ACHN (cell line): Measurements from ENCODE around the gene PRR5.
A peak's percentile ranks its signal among the peaks of the same experiment; 100 is the strongest.
"Not testable (repeated sequence)": the region's sequence is repeated elsewhere in the genome, so short reads cannot be mapped to it uniquely, and the experiment has no call there.

ENCODE experiments used
- DNase-seq: peaks from one replicate; pipeline ENCODE4 v3.0.0-alpha.2; 2015
- in situ Hi-C: cut with HindIII; loops from 2 replicates; pipeline ENCODE4 v1.10.0; 2017; ENCODE audit warnings: low sequenced_read_pairs, low pct_ligation_motif_present, low pct_unique_long_range_greater_than_20kb

Gene PRR5

GRCh38 chr22:44670220-44670988 is 31.6 kb upstream of the PRR5 start:
- DNase-seq, result no peak
- in situ Hi-C loops, result no loop called here

DNA sequence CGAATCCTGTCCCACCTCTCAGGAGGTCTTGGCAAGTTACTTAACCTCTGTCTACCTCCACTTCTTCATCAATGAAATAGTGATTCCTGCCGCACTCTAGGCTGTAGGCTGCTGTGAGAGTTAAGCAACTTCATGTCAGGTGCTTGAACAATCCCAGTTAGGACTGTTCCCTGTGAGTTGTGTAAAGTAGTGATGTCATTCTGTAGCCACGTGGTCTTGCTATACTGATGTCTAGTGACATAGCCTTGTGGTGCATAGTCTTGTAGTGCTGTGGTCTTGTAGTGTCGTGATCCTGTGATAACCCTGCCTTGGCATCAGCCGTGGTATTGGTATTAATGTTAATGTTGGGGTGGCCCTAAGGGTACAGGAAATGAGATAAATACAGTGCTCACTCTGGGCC is 30.3 kb upstream of the PRR5 start:
- no peak for DNase-seq
- in situ Hi-C loops, result no loop called here

- DNase-seq, result no peak
- in situ Hi-C loops, result no loop called here
Observed at GRCh38 chr22:44672632-44673031, 29.4 kb upstream of the PRR5 start.

DNA sequence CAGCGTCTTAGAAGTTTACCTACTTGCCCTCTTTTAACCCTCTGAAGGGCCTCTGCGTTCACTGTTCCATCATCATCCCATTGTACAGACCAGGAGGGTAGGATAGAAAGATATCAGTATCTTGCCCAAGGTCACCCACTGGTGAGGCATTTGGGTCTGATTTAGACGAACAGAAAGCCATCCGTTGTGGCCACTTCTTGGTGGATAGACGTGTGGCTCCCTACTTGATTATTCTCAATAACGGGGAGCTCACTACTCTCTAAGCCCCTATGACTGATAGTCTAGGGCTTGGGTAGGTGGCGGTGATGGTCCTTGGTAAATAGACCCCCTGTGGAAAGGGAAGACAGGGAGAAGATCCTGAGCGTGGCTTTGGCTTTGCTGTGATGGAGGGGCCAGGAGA is 28.6 kb upstream of the PRR5 start:
- no peak for DNase-seq
- in situ Hi-C loops, result no loop called here

GRCh38 chr22:44676066-44676440 is 26.0 kb upstream of the PRR5 start:
- in situ Hi-C loops, DNase-seq: not testable (repeated sequence)

GRCh38 chr22:44676441-44677352 is 25.3 kb upstream of the PRR5 start:
- peak; percentile 56 for DNase-seq

DNA sequence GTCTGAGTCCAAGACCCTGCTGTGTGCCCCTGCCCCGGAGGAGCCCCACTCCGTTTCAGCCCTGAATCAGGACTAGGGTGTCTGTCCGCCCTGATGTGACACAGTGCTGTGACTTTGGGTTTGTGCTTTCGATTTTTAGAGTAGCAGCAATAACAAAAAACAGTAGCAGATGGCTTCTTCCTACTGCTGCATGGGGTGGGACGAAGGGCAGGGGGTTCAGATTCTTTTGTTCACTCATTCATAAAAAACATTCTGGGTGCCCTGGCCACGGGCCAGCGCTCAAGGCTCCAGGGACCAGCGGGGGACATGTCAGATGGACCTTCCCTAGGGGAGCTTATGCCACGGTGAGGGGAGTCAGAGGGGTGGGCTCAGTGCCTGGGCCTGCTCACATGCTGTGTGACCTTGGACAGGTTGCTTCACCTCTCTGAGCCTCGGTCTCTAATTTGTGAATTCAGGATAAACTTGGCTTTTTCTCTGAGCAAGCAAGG is 24.6 kb upstream of the PRR5 start:
- in situ Hi-C loops, result no loop called here
- DNase-seq, result no peak

More at GRCh38 chr22:44676441-44677352, 25.3 kb upstream of the PRR5 start:
- in situ Hi-C loops, result no loop called here

- in situ Hi-C loops, result no loop called here
- no peak for DNase-seq
Observed at GRCh38 chr22:44677871-44678555, 24.0 kb upstream of the PRR5 start.

DNA sequence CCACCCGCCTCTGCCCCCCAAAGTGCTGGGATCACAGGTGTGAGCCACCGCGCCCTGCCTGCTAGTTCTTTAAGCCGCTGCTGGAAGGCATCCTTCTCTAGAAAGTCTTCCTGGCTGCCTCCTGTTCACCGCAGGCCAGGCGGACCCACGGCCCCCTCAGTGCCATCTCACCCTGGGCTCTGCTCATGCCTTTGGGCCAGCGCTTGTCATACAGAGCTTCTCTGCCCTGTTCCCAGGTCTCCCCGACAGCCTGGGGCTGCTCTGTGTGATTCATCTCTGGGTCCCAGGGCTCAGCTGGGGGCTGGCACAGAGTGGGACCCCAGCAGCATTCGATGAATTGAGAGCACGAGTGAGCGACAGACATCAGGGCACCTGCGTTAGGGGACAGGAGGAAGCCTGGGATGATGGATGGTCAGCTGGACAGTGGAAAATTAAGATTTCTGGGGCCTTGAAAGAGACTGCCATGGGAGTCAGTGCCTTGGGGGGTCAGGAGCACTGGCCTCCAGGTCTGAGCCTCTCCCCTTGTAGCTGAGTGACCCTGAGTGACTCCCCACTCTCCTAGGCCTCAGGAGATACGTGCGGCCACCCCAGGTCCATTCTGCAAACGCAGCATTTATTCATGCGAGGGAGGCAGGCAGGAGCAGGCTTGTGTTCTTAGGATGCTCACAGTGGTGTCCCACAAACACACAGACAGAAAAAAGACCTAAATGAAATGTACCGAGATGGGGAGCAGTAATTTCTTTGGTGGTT is 23.3 kb upstream of the PRR5 start:
- in situ Hi-C loops, result no loop called here
- DNase-seq, result no peak

DNA sequence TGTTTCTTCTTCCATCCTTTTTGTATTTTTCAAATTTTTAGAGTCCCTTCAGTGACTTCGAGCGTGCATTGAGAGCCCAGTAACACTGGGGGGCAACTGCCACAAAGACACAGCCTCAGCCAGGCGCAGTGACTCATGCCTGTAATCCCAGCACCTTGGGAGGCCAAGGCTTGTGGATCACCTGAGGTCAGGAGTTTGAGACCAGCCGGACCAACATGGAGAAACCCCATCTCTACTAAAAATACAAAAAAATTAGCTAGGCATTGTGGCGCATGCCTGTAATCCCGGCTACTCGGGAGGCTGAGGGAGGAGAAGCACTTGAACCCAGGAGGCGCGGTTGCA is 22.7 kb upstream of the PRR5 start:
- in situ Hi-C loops, DNase-seq: not testable (repeated sequence)

DNA sequence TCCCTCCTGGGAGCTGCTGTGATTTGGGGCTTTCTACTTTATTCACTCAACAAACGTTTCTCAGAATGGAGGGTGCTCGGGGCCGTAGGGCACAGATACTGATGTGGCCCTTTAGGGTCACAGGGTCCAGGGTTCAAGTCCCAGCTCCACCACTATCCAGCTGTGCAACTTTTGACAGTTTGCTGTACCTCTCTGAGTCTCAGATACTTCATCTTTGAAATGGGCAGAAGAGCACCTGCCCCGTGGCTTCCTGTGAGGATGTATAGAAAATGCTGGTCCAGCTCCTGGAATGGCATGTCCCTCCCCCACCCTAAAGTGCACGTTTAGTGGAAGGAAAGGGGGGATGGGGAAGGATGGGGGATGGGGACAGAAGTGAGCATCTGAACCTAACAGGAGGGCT is 21.9 kb upstream of the PRR5 start:
- in situ Hi-C loops, result no loop called here

DNA sequence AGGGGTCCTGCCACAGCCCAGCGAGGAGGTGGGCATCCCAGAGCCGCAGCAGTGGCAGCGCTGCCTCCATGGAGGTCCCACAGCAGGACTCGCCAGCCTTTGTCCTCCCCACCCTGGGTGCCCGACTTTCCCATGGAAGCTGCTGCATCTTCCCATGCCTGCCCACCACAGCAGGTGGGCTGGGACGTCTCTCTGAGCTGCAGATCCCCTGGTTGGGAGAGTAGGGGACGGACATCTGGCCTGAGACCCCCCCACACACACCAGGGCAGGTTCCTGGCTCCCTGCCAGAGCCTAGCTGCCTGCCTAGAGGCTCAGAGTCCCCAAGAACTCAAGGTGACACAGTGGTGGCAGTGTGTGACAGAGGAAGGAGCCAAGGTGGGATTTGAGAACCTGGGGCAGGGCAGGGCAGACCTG is 21.5 kb upstream of the PRR5 start:
- DNase-seq, result no peak
- in situ Hi-C loops, result no loop called here

More for the DNA sequence above, 21.9 kb upstream of the PRR5 start:
- DNase-seq, result no peak

GRCh38 chr22:44682556-44683168 is 19.3 kb upstream of the PRR5 start:
- in situ Hi-C loops, result no loop called here
- no peak for DNase-seq

- in situ Hi-C loops, result no loop called here
- no peak for DNase-seq
Observed at GRCh38 chr22:44683237-44683636, 18.8 kb upstream of the PRR5 start.

DNA sequence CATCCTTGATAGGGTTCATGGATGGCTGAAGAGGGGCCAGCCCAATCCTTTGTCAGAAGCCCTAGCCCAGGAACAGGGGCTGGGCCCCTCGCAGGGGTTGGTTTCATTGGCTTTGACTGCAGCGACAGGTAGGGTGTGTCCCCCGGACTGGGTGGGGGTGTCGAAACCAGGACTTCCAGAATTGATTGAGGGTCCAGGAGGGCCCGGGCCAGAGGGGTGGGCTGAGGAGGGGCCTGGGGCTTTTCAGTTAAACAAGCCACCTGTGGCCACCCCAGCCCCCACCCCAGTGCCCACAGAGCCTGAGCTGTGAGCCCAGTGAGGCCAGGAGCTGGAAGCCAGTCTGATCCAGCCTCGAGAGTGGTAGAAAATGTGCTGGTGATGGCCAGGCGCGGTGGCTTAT is 18.1 kb upstream of the PRR5 start:
- in situ Hi-C loops, result no loop called here
- no peak for DNase-seq

DNA sequence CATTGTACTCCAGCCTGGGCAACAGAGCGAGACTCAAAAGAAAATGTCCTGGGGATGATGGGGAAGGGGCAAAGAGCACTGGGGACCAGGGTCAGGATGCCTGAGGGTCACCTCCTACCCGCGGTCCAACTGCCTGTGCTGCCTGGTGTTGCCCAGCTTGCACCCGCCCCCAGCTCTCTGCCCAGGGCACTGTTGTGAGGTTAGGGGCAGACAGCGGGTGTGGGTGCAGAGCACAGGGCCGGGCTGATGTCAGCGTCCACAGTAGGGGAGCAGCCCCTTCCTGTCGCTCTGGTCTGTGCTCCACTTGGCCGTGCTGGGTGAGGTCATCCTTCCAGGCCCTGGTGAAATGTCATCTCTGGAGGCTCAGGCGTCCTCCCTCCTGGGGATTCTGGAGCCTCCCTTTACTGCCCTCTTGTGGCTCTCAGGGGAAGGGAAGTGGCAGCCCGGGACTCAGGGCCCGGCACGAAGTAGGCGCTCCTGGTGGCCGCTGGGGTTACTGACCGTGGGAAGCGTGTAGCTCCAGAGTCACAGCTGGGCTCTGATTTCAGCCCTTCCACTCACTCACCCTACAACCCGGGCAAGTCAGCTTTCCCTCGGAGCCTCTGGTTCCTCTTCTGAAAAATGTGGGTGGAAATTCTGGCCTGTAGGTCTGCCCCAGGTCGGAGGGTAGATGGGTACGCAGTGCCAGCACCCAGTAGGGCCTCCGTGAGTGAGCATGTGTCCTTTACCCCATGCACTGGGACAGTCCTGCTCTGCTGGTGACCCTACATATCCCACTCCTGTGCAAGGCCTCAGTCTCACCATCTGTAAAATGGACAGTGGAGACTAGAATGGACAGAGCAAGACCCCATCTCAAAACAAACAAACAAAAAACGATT is 17.3 kb upstream of the PRR5 start:
- DNase-seq, result peak; percentile 94
- in situ Hi-C loops, result no loop called here

DNA sequence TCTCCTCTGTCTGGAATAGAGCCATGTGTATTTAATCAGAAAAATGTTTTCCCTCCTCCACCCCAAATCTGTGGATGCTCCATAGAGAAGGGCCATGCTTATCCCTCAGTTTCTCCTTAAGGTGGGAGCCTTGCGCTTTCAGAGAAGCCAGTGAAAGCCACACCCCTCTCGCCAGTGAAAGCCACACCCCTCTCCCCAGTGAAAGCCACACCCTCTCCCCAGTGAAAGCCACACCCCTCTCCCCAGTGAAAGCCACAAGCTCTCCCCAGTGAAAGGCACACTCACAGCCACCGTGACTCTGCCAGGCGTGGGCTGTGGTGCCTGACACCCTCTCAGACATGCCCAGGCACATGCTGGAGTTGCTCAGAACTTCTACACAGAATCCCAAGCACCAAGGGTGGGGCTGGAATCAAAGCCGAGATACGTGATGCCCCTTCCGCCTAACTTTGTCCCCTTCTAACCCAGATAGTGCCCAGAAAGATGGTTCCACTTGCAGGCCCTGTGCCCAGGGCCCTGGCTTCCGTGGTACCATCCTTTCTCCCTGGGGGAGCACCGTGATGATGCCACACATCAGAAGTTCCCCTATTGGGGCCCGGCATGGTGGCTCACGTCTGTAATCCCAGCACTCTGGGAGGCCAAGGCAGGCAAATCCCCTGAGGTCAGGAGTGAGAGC is 16.5 kb upstream of the PRR5 start:
- in situ Hi-C loops, result no loop called here
- peak; percentile 73 for DNase-seq
